NCI-H2196 treated with DMSO at 0.1 percent for 48 hours (cell line): Measurements from ENCODE around the gene ZNF70.

Experiments
- DNase-seq: peaks from one replicate; lab custom pipeline; 2025; ENCODE audit not compliant: unreplicated experiment; lab: John Stamatoyannopoulos, UW

The ZNF70 gene

DNA sequence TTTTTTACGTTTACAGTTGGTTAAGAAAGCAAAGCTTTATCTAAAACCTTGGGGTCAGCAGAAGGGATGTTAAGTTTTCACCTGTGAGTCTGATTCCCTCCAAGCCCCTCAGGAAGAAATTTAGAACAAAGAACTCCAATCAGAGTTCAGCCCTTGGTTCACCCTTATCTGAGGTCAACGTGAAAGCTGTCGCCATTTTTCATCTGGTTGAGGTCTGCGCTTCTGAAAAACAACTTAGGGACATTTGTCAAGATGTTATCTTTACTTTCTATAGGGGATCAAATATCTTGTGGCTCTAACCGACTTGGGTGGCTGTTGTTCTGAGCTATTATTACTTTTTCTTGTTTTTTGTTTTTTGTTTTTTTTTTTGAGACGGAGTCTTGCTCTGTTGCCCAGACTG lies 30.1 kb downstream of the ZNF70 start:
- DNase-seq = no peak

DNA sequence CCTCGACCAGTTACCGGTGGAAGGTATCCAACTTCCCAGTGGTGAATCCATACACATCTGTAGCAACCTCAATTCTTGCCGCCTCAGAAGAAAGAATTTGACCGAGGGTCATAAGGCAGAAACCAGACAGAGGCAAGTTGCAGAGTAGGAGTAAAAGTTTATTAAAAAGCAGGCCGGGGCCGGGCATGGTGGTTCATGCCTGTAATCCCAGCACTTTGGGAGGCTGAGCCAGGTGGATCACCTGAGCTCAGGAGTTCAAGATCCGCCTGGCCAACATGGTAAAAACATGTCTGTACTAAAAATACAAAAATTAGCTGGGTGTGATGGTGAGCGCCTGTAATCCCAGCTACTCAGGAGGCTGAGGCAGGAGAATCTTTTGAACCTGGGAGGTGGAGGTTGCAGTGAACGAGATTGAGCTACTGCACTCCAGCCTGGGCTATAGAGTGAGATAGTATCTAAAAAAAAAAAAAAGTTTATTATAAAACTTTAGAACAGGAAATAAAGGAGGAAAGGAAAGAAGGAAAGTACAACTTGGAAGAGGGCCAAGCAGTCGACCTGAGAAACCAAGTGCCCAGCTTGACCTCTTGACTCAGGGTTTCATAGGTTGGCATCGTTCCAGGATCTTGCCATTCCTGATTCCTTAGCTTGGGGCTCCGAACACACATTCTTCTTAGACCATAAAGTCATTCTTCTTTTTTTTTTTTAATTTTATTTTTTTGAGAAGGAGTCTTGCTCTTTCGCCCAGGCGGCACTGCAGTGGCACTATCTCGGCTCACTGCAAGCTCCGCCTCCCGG lies 32.3 kb downstream of the ZNF70 start:
- DNase-seq = no peak

DNA sequence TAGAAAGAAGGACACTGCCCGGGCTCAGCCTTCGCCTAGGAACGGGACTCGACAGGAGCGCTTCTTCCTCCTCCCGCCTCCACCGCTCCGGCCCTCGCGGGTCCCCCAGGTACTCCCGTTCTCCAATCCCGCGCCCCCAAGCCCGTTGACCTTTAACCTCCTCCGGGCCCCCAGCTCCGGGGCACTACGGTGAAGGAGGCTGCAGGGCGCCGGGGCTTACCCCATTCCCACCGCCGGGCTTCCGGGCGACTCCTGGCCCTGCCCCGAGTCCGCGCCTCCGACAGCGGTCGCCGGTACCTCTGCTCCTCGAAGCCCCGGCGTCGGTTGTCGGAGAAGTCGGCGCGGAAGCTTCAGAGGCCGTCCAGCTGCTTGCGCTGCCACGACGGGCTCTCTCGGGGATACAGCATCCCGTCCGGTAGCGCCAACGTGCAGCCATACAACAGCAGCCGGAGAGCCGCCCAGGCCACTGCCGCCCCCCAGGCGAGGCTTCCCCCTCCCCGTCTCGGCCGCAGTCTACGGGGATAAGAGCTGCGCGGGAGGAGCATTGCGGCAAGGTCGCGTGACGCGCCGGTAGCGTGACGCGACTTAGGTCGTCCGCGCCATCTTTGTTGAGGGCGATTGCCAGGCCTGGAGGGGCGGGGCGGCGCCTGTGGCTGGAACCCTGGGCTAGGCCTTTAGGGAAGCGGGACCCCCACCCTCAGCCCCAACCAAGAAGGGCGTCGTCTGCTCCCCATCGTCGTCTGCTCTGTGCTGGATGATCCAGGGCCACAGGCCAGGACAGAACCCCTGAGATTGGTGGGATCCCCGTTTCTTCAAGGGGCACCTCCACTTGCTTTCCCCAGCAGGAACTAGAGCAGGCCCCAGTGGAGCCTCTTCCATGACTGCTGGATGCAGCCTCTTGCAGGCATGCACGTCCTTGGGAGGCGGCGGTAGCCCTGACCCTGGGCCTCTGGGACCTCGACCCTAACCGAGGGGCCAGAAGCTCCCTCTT lies 33.8 kb downstream of the ZNF70 start:
- DNase-seq = peak; percentile 36

DNA sequence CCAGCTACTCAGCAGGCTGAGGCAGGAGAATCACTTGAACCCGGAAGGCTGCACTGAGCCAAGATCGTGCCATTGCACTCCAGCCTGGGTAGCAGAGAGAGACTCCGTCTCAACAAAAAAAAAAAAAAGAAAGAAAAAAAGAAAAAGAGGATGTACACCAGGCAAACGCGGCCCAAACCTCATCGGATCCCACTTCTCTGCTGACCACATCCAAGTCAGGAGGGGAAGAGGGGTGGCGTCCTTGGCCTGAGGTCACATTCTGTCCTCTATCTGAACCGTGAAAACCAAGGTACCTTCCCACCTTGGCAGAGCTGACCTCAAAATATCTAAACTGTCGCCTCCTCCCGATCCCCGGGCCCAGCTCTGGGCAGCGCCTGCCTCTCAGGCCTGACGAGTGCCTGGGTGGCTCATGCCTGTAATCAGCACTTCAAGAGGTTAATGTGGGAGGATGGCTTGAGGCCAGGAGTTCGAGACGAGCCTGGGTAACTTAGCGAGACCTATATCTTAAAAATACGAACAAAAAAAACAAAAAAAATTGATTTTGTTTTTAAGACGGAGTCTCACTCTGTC lies 35.0 kb downstream of the ZNF70 start:
- DNase-seq = no peak

DNA sequence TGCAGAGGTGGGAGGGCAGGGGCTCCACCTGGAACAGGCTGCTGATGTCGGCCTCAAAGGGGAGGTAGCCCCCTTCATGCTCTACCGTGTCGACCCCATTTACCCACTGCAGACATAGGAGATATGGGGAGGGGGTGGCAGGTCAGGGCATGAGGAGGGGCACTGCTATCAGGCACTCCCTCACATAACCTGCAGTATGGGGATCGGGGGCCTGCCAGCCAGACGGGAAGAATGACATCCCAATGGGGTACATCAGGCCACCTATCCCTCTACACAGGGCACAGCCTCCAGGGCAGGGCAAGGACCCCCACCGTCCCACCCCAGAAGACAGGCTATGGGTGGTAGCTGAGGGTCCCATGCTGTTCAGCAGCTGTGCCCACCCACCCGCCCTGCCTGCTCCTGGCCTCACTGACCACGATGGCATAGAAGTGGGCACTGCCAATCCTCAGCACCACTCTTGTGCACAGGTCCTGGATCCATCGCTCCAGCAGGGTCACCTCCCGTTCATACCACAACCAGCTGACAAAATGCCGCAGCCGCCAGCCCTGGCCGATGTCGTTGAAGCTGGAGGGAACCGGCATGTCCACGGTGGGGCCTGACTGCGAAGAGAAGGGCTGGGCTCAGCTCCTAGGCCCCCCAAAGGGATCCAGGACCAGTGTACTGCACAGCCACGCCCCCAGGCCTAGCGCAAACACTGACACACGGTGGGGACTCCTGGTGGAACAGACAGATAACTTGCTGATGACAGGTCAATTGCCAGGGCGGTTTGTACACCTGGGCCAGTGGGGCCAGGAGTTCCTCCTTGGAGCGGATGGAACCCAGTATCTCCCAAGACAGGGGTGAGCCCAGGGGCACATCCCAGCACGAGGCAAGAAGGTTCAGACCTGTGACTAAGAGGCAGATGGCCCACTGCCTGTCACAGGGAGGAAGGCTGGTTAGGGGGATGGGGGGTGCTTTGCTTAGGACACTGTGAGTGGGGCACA lies 36.0 kb downstream of the ZNF70 start:
- DNase-seq = no peak

DNA sequence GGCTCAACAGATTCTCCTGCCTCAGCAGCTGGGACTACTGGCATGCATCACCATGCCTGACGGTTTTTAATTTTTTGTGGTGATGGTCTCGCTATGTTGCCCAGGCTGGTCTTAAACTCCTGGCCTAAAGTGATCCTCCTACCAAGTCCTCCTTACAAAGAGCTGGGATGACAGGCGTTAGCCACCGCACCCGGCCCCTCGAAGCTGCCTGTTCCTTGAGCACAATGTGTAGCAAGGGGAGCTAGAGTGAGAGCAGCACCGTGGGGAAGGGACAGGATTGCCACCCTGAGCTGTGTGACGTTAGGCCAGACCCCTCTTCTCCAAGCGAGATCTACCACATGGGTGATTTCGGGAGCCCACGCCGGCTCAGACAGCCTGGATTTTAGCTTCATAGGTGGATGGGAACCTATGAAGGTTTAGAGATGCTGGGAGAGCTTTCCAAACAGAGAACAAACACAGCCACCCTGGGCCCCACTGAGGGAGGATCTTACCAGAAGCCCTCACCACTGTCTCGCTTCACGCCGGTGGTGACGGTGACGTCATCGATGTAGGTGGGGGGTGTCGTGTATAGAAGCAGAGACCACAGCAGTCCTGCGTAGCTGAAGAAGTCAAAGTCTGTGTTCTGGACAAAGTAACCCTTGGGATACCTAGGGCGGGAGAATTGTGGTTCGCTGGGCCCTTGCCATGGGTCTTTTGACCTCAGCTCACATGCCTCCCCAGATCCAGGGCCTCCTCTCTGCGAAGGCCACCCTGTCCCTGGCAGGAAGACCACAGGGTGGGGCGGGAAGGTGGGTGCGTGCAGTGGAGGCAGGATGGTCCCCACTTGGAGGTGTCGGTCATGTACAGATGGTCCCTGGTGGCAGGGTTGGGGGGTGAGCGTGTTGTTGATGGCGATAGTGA lies 37.0 kb downstream of the ZNF70 start:
- DNase-seq = no peak

DNA sequence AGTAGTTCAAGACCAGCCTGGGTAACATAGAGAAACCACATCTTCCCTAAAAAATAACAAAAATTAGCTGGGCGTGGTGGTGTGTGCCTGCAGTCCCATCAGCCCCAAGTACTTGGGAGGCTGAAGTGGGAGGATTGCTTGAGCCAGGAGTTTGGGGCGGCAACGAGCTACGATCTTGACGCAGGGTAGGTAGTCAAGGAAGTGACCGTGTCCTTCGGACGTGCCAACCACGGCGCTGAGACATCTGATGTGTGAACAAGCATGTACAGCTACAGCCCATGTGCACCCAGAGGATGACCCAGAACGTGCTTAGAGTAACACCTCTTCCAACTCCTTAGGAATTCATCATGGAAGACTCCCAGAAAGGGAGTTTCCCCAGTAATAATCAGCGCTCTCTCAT lies 38.7 kb downstream of the ZNF70 start:
- DNase-seq = no peak

DNA sequence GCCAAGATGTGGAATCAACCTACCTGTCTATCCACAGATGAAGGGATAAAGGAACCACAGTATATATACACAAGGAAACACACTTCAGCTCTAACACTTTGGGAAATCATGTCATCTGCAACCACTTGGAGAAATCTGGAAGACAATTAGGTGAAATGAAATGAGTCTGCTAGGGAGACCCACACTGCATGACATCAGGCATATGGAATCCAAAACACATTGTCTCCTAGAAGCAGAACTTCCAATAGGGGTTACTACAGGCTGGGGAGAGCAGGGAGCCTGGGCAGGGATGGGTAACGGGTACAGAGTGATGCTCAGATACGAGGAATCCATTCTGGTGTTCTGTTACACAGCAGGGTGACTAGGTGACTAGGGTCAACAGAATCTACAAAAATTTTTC lies 41.8 kb downstream of the ZNF70 start:
- DNase-seq = no peak

DNA sequence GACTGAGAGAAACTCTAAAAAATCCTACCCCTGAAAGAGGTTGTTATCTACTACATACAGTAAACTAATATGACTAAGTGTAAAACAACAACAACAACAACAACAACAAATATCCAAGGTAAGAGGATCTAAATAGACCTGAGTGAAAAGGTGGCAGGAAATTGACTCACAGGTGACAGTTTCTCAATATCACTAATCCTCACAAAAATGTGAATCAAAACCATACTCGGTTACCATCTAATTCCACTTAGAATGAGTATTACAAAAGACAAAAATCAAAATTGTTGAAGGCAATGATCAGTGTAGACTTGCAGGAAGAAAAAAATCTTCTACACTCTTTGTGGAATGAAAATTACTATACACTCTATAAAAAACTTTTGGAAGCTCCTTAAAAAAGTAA lies 42.6 kb downstream of the ZNF70 start:
- DNase-seq = no peak

DNA sequence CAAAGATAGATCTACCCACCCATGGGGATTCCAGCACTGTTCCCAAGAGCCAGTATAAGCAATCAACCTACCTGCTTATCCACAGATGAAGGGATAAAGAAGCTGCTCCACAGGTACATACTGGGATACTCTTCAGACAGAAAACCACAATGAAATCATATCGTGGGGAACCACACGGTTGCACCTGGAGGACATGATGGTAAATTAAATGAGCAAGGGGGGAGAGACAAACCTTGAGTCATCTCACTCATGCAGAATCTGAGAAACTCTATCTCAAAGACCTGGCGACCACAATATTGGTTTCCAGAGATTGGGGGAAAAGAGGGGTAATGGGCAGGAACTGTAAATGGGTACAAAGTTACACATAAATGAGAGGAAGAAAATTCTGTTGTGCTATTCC lies 45.6 kb downstream of the ZNF70 start:
- no peak for DNase-seq

DNA sequence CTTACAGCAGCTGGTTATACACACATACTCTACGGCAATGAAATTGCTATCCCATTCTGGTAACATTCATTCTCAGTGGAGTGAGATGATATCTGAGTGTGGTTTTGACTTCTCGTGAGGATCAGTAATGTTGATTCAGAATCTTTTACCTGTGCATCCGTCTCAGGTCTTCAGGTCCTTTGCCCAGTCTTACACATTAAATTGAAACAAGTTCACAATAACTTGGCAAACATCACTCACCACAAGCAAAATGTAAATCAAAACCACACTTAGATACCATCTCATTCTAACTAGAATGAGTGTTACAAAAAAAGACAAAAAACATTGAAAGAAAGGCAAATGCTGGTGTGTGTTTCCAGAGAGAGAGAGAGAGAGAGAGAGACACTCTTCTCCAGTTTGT lies 46.1 kb downstream of the ZNF70 start:
- DNase-seq = no peak

DNA sequence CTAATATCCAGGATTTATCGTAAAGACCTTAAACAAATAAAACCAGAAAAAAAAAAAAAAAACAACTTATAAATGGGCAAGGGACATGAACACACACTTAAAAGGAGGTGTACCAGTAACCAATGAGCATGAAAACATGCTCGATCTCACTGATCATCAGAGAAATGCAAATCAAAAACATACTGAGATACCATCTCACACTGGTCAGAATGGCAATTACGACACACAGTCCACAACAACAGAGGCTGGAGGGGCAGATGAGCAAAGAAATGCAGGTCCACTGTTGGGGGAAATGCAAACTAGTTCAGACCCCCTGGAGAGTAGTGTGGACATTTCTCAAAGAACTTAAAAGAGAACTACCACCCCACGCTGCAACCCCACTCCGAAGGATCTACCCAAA lies 46.9 kb downstream of the ZNF70 start:
- DNase-seq = no peak

DNA sequence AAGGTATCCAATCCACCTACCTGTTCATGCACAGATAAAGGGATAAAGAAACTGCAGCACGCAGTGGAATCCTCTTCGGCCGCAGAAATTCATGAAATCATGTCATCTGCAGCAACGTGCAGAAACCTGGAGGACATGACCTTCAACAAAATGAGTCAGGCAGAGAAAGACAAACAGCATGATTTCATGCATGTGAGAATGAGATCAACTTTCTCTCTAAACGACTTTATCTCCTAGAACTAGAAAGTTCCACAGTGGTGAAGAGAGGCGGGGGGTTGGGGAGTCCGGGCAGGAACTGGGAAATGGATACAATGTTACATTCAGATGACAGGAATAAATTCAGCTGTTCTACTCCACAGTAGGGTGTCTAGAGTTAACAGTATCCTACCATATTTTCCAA lies 50.2 kb downstream of the ZNF70 start:
- no peak for DNase-seq

DNA sequence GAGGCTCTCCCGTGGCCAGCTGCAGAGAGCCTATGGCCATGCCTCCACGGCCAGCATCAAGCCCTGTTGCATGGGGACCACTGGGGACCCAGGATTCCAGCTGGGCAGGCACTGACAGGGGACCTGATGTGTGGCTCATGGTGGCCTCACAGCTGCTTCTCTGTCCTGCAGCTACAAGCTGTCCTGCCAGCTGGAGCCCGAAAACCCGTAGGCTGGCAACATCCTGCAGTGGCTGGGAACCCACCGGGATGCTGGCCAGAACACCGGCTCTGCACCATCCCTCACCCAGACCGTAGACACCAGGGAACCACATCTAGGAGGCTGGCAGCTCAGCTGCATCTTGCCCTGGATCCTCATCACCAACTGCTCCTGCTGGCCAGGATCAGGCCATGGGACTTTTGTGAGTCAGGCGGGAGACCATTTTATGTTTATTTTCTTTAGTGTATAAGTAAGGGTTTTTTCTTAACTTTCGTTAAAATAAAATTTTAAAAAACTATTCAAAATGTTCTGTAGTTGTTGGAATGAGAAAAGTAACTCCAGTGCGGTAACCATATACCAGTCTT lies 52.2 kb downstream of the ZNF70 start:
- DNase-seq = no peak

DNA sequence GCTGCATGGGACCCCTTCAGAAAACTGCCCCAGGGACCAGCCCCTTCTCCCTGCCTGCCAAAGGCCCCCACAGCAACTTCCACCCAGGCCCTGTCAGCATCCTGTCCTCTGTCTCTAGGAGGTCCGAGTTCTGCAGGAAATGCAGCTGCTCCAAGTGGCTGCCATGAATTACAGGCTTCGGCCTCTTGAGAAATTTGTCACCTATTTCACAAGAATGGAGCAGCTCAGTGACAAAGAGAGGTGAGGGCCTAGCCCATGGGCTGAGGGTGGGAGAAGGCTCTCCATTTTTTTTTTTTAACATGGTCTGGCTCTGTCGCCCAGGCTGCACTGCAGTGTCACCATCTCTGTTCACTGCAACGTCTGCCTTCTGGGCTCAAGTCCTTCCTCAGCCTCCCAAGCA lies 52.8 kb downstream of the ZNF70 start:
- no peak for DNase-seq

DNA sequence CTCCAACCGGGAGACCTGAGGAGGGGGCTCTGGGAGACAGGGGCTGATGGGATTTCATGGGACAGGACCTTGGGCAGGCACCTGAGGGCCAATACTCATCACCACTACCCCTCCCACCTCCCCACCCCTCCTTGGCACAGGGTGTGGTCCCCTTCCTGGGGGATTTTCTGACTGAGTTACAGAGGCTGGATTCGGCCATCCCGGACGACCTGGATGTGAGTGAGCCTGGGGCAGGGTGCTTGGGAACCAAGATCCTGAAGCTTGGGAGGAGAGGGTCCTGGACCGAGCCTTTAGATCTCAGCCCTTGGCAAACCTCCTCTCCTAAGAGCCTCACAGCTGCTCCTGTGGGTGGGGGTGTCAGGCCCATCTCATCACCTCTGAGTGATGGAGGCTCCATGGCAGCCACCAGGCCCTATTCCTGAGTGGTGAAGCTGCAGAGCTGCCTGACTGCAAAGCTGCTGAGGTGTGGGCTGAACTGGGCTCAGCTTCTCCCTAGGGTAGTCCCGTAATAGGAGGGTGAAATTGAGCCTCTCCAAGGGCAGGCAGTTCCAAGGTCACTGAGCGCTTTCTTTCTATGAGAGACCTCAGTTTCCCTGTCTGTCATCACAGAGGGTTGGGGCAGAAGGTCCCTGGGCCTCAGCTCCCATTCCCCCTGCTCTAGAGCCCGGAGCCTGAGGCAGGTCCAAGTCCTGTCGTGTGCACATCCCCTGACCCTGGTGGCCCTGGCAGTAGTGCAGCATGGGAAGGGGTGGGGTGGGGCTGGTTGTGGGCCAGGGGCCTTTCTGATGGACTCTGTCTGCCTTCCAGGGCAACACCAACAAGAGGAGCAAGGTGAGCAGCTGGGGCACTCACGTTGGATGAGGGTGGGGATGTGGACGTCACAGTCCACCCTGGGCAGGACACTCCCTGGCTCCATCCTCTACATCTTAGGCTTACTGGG lies 53.6 kb downstream of the ZNF70 start:
- DNase-seq = no peak

DNA sequence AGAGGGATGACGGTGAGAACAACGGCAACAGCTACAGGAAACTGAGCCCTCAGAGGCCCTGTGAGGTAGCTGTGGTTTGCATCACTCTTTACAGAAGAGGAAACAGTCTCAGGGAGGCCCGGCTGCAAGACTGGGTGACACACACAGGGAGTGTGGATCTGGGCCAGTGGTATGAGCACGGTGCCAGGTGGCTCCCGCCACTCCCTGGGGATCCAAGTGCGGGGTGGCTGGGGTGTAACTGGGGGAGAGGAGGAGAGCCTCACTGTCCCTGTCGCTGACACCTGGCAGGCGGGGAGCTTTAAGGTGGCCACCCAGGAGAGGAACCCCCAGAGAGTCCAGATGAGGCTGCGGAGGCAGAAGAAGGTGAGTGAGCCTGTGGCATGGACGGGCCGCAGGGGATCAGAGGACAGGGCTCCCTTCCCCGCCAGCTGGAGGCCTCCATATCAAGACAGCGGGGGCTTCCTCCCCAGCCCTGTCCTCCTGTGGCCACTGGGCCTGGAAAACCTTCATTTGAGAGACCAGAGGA lies 54.5 kb downstream of the ZNF70 start:
- DNase-seq = no peak
